Stimulated activated CD4-positive, alpha-beta T cell treated with anti-CD3 and anti-CD28 coated beads, TNF-alpha, amount 100 ng/mL, for 24 hours (primary cell): ENCODE measurements around the gene ABCF2.

ENCODE experiments used
- DNase-seq, 3 experiments: peaks; one replicate each; pipeline ENCODE4 v3.0.0-alpha.2; 2020; ENCODE audit warnings: low read depth in 3 of 3

The ABCF2 gene

GRCh38 chr7:151242159-151243044 lies 15.4 kb upstream of the ABCF2 start:
- DNase-seq: no peak

- no peak for DNase-seq
Observed at GRCh38 chr7:151241755-151242096, 14.7 kb upstream of the ABCF2 start.

- DNase-seq: no peak
Observed at GRCh38 chr7:151240942-151241754, 14.1 kb upstream of the ABCF2 start.

GRCh38 chr7:151240536-151240935 lies 13.5 kb upstream of the ABCF2 start:
- DNase-seq: no peak

- DNase-seq: no peak
Observed at GRCh38 chr7:151239837-151240459, 12.9 kb upstream of the ABCF2 start.

GRCh38 chr7:151238924-151239836 lies 12.2 kb upstream of the ABCF2 start:
- DNase-seq: no peak

- DNase-seq: no peak
Observed at GRCh38 chr7:151238190-151238810, 11.3 kb upstream of the ABCF2 start.

GRCh38 chr7:151237244-151238189 lies 10.5 kb upstream of the ABCF2 start:
- no peak for DNase-seq

- DNase-seq: no peak
Observed at GRCh38 chr7:151236406-151236805, 9.4 kb upstream of the ABCF2 start.

- no peak for DNase-seq
Observed at GRCh38 chr7:151235091-151235787, 8.2 kb upstream of the ABCF2 start.

GRCh38 chr7:151233804-151234203 lies 6.8 kb upstream of the ABCF2 start:
- no peak for DNase-seq

GRCh38 chr7:151232917-151233701 lies 6.1 kb upstream of the ABCF2 start:
- DNase-seq: peak; percentile 62 to 77 (median 74)

- peak; percentile 78 to 89 (median 81) for DNase-seq
Observed at GRCh38 chr7:151232091-151232916, 5.3 kb upstream of the ABCF2 start, which contains the start of gene CHPF2. TSS of gene CHPF2 (plus strand) at chr7:151232483. CDS start at chr7:151234012, 1,529 bp downstream.

GRCh38 chr7:151231080-151231479 lies 4.1 kb upstream of the ABCF2 start:
- DNase-seq: no peak

GRCh38 chr7:151229249-151229648 lies 2.2 kb upstream of the ABCF2 start:
- no peak for DNase-seq

- no peak for DNase-seq
Observed at GRCh38 chr7:151228024-151228866, 1.2 kb upstream of the ABCF2 start.

- DNase-seq: no peak
Observed at GRCh38 chr7:151226560-151226874, 488 bp downstream of the ABCF2 start.
